Right forelimb (tissue), 1 donor: Measurements from ENCODE around the gene CDC42EP5.
"Not testable (repeated sequence)": the region's sequence is repeated elsewhere in the genome, so short reads cannot be mapped to it uniquely, and the experiment has no call there.

Source experiments
- DNase-seq: peaks from one replicate; pipeline ENCODE4 v3.0.0-alpha.2; 2018

Gene CDC42EP5

GRCh38 chr19:54489341-54489740, 16.2 kb upstream of the CDC42EP5 start:
- DNase-seq = no peak

GRCh38 chr19:54485851-54486250, 12.8 kb upstream of the CDC42EP5 start:
- DNase-seq = no peak

GRCh38 chr19:54484451-54484850, 11.4 kb upstream of the CDC42EP5 start:
- no peak for DNase-seq

- no peak for DNase-seq
These were observed 9.8 kb upstream of the CDC42EP5 start for GRCh38 chr19:54482889-54483288.

- DNase-seq = peak; percentile 80
These were observed 8.3 kb upstream of the CDC42EP5 start for GRCh38 chr19:54481326-54481930.

- no peak for DNase-seq
These were observed 7.0 kb upstream of the CDC42EP5 start for GRCh38 chr19:54480051-54480450.

GRCh38 chr19:54478677-54479266, 5.7 kb upstream of the CDC42EP5 start:
- DNase-seq = no peak

GRCh38 chr19:54477650-54478049, 4.6 kb upstream of the CDC42EP5 start:
- no peak for DNase-seq

GRCh38 chr19:54475706-54476105, 2.6 kb upstream of the CDC42EP5 start:
- DNase-seq = no peak

- DNase-seq = no peak
These were observed 836 bp upstream of the CDC42EP5 start for GRCh38 chr19:54473892-54474372.

- DNase-seq = peak; percentile 65
These were observed 1.9 kb downstream of the CDC42EP5 start for GRCh38 chr19:54470991-54471782.

GRCh38 chr19:54470276-54470887, 2.7 kb downstream of the CDC42EP5 start:
- no peak for DNase-seq

GRCh38 chr19:54469496-54469934, 3.6 kb downstream of the CDC42EP5 start:
- no peak for DNase-seq

- DNase-seq = not testable (repeated sequence)
These were observed 7.0 kb downstream of the CDC42EP5 start for GRCh38 chr19:54466110-54466480.

- no peak for DNase-seq
These were observed 7.5 kb downstream of the CDC42EP5 start for GRCh38 chr19:54465426-54466109.

GRCh38 chr19:54464630-54465425, 8.3 kb downstream of the CDC42EP5 start:
- peak; percentile 90 for DNase-seq

- peak; percentile 84 for DNase-seq
These were observed 9.0 kb downstream of the CDC42EP5 start for GRCh38 chr19:54464044-54464629.

- DNase-seq = peak; percentile 97
These were observed 9.5 kb downstream of the CDC42EP5 start, which contains the start of gene LENG9 for GRCh38 chr19:54463531-54464043. TSS of gene LENG9 (minus strand) at chr19:54463778. CDS start at chr19:54463526, 252 bp downstream.

- DNase-seq = peak; percentile 86
These were observed 10.2 kb downstream of the CDC42EP5 start for GRCh38 chr19:54462655-54463530.

- DNase-seq = peak; percentile 55
These were observed 10.9 kb downstream of the CDC42EP5 start for GRCh38 chr19:54462047-54462654.
